Measurements from ENCODE around the gene LBX2. TPM values are rescaled to one million over a fixed set of nuclear protein-coding genes. Genes with fewer than 3 reads are reported as not detected.

Gene LBX2
- total RNA-seq, 2 donors from 2014 or later = 2.3 to 7.6 TPM

DNA sequence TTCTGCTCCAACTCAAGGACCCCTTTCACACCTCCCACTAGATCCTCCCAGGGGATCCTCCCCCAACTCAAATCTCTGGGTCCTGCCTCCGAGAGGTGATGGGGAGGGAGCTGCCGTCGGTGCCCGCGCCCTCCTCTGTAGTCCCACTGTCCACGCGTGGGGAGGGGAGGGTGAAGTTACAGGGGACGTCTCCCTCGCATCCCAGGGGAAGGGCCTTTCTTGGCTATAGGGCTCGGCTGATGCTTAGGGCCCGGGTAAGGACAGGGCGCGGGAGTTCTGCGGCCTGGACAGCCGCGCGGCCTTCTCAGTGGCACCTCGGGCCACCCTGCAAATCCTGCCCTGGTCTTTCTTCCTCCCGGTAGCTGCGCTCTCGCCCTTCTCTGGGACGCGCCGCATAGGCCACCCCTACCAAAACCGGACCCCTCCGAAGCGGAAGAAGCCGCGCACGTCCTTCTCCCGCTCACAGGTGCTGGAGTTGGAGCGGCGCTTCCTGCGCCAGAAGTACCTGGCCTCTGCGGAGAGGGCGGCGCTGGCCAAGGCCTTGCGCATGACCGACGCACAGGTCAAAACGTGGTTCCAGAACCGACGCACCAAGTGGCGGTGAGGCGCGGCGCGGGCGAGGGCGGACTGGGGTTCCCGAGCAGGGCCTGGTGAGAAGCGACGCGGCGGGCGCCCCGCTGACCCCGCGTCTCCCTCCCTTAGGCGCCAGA is 16.0 kb upstream of the LBX2 start:
- Histone ChIP-seq H3K4me3 (no peak overlapping the region), H3K27ac (no peak overlapping the region), H3K9me3 (no peaks in the 10 kb centered on the region), H3K4me1 (peaks cover 39% of the 10 kb centered on the region), H3K27me3 (peaks cover 0 to 76% of the 10 kb centered on the region in 2 donors), H3K36me3 (replicated peaks in 1 of 2; ENCODE audit: insufficient read depth in 1 of 2, low read depth in 2 of 2) (no peaks in the 10 kb centered on the region)
- DNase-seq (no peak), ATAC-seq (peak; percentile 50)
- TF ChIP-seq POLR2A (IDR thresholded peaks at IDR 0.05) (no peak), CTCF (IDR thresholded peaks at IDR 0.05) (no peak)
- 7 to 11% methylated on average over 9 to 40 of the region's 60 CpGs for WGBS, 2 donors
- intact Hi-C loops (cut with DNase I) = no loop called here

DNA sequence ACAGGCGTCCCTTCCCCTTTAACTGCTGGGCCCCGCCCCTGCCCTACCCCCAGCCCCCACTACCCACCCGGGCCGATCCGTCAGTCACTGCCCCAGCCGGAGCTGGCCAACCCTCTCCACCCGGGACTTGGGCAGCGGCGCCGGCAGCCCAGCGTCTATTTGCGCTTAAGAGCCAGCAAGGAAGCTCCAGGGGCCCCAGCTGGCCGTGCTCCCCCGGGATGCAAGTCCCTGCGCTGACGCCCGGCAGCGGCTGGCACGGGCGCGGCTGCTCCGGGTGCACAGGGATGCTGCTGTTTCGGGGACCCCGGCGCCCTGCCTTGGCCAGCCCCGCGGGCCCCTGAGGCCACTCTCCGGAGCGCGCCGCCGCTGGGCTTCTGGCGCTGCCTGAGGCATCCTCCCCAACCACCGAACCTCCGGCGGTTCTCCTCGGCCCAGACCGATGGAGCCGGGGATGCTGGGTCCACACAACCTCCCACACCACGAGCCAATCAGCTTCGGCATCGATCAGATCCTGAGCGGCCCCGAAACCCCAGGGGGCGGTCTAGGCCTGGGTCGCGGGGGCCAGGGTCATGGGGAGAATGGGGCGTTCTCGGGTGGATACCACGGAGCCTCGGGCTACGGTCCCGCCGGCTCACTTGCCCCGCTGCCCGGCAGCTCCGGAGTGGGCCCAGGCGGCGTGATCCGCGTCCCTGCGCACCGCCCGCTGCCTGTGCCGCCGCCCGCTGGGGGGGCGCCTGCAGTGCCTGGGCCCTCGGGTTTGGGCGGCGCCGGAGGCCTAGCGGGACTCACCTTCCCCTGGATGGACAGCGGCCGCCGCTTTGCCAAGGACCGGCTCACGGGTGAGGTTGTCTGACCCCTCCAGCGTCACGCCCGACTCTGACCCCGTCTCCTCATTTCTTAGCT is 15.2 kb upstream of the LBX2 start, which contains the start of gene TLX2:
Gene TLX2 (plus strand): TSS at position 83 of the 903 bp plus-strand sequence. CDS start 357 bp downstream, at position 440.
- H3K4me3 ChIP-seq = no peak within 1 kb of the TSS
- no peaks in the 10 kb centered on the region for H3K36me3 ChIP-seq (replicated peaks in 1 of 2; ENCODE audit: insufficient read depth in 1 of 2, low read depth in 2 of 2)
- WGBS, 2 donors = 4 to 22% methylated on average over 15 to 72 of the region's 82 CpGs
- ATAC-seq (no peak), DNase-seq (no peak)
- no peak within 1 kb of the TSS for H3K27ac ChIP-seq
- no peaks in the 10 kb centered on the region for H3K9me3 ChIP-seq
- peaks cover 39% of the 10 kb centered on the region for H3K4me1 ChIP-seq
- peaks cover 0 to 73% of the 10 kb centered on the region in 2 donors for H3K27me3 ChIP-seq
- no peak for TF ChIP-seq POLR2A (IDR thresholded peaks at IDR 0.05)
- TF ChIP-seq CTCF (IDR thresholded peaks at IDR 0.05) = no peak
- intact Hi-C loops (cut with DNase I) = no loop called here

DNA sequence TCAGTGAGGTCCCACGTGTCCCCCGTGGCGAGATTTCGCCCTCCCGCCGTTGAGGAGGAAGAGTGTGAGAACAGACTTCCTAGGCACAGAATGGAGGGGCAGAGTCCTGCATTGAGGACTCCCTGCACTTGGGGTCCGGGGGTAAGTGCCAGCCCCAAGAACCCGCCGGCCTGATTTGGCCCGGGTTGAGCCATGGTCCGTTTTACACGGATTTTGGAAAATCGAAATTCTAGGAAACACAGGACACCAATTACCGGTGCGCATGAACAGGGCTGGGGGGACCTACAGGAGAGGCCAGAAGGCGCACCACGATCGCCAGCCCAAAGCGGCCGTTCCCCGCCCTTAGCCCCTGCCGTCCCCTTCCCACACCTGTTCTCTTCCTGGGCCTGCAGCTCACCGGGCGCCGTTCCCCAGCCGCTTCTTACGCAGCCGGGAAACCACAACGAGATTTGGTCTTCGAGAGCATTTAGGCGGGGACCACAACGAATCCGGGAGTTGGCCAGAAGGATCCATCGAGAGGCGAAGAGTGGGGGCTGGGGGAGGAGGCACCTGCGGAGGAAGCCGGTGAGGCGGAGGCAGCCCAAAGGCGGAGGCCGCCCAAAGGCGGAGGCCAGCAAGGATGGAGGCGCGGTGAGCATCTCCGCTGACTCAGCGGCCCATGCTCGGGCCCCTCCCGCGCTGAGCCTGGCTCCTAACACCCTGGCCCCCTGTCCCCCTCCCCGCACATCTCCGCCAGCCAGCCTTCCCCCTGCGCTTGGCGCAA is 14.4 kb upstream of the LBX2 start:
- Histone ChIP-seq H3K4me3 (no peak overlapping the region), H3K36me3 (replicated peaks in 1 of 2; ENCODE audit: insufficient read depth in 1 of 2, low read depth in 2 of 2) (no peaks in the 10 kb centered on the region), H3K4me1 (peaks cover 39% of the 10 kb centered on the region), H3K27ac (no peak overlapping the region), H3K27me3 (peaks cover 0 to 68% of the 10 kb centered on the region in 2 donors), H3K9me3 (no peaks in the 10 kb centered on the region)
- TF ChIP-seq POLR2A (IDR thresholded peaks at IDR 0.05) = no peak
- TF ChIP-seq CTCF (IDR thresholded peaks at IDR 0.05) = no peak
- WGBS, 2 donors = 6 to 17% methylated on average over 20 to 50 of the region's 52 CpGs
- DNase-seq (no peak), ATAC-seq (no peak)
- intact Hi-C loops (cut with DNase I) = no loop called here

DNA sequence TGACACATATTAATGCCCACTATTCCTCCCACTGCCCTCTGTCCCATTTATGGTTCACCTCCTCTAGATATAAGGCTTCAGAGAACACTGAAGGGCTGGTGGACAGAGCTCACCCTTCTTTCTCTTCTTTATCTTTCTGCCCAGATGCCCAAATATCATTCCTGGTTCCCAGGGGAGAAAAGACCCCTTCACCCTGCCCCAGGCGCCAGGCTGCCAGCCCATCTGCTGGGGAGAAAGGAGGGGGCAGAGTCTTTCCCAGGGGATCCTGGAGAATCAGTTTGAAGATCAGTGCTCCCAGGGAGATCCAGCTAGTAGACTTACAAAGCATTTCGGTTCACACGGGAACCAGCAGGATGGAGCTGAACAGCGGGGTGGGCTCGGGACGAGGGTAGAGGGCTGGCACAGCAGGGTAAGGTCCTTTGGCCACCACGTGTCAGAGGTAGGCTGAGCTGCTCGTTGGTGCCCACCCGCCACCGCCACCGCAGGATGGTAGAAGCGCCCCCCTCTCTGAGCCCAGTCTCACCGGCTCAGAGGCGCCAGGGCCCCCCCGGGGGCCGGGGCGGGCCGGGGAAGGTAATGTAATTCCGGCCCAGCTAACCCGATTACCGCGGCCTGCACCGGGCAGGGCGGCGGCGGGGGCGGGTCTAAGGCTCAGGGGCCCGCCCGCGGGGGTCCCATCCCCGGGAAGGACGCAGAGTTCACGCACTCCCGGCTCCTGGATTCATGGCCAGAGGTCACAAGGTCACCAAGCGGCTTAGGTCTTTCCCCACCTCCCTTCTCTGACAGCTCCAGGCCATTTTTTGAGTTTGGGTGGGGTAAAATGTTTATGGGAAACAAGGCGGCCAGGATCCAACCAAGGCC is 13.6 kb upstream of the LBX2 start:
- ATAC-seq (no peak), DNase-seq (no peak)
- H3K27me3 ChIP-seq = peaks cover 0 to 62% of the 10 kb centered on the region in 2 donors
- no peaks in the 10 kb centered on the region for H3K36me3 ChIP-seq (replicated peaks in 1 of 2; ENCODE audit: insufficient read depth in 1 of 2, low read depth in 2 of 2)
- peaks cover 44% of the 10 kb centered on the region for H3K4me1 ChIP-seq
- no peaks in the 10 kb centered on the region for H3K9me3 ChIP-seq
- TF ChIP-seq POLR2A (IDR thresholded peaks at IDR 0.05) = no peak
- no peak for TF ChIP-seq CTCF (IDR thresholded peaks at IDR 0.05)
- no peak overlapping the region for H3K27ac ChIP-seq
- WGBS, 2 donors = 8 to 11% methylated on average over 16 to 32 of the region's 36 CpGs
- intact Hi-C loops (cut with DNase I) = no loop called here
- no peak overlapping the region for H3K4me3 ChIP-seq
